Eye (tissue), 1 donor: ENCODE data around the gene INTS15.

Experiments used
- DNase-seq: peaks from one replicate; pipeline ENCODE4 v3.0.0-alpha.2; 2015

Gene INTS15

GRCh38 chr7:6589829-6590644 is at the start of gene INTS15:
TSS of gene INTS15 (plus strand) at chr7:6590021. CDS start at chr7:6590284, 263 bp downstream.
- peak; percentile 93 for DNase-seq

GRCh38 chr7:6542368-6542767 is 47.5 kb upstream of the INTS15 start:
- no peak for DNase-seq

GRCh38 chr7:6545398-6546126 is 44.3 kb upstream of the INTS15 start:
- no peak for DNase-seq

- DNase-seq, result no peak
Observed at GRCh38 chr7:6546498-6547251, 43.1 kb upstream of the INTS15 start.

GRCh38 chr7:6547400-6547799 is 42.4 kb upstream of the INTS15 start:
- DNase-seq, result no peak

- DNase-seq, result no peak
Observed at GRCh38 chr7:6551016-6551511, 38.8 kb upstream of the INTS15 start, which contains the start of gene GRID2IP. TSS of gene GRID2IP (minus strand) at chr7:6551461. CDS start at chr7:6551436, 25 bp downstream.

- DNase-seq, result no peak
Observed at GRCh38 chr7:6553448-6554044, 36.3 kb upstream of the INTS15 start.

- DNase-seq, result no peak
Observed at GRCh38 chr7:6554848-6555247, 35.0 kb upstream of the INTS15 start.

GRCh38 chr7:6556196-6556595 is 33.6 kb upstream of the INTS15 start:
- DNase-seq, result no peak

- DNase-seq, result no peak
Observed at GRCh38 chr7:6558837-6559236, 31.0 kb upstream of the INTS15 start.

- no peak for DNase-seq
Observed at GRCh38 chr7:6559896-6560295, 29.9 kb upstream of the INTS15 start.

- no peak for DNase-seq
Observed at GRCh38 chr7:6562106-6562505, 27.7 kb upstream of the INTS15 start.

- no peak for DNase-seq
Observed at GRCh38 chr7:6563936-6564770, 25.7 kb upstream of the INTS15 start.

- no peak for DNase-seq
Observed at GRCh38 chr7:6565655-6566054, 24.2 kb upstream of the INTS15 start.

- no peak for DNase-seq
Observed at GRCh38 chr7:6567886-6568285, 21.9 kb upstream of the INTS15 start.

GRCh38 chr7:6571160-6571779 is 18.6 kb upstream of the INTS15 start:
- no peak for DNase-seq

- no peak for DNase-seq
Observed at GRCh38 chr7:6575281-6576023, 14.4 kb upstream of the INTS15 start.

- no peak for DNase-seq
Observed at GRCh38 chr7:6576024-6576866, 13.6 kb upstream of the INTS15 start.

- peak; percentile 76 for DNase-seq
Observed at GRCh38 chr7:6576867-6577368, 12.9 kb upstream of the INTS15 start.
